GM18505 (cell line): Measurements from ENCODE around the gene RELB.
A peak's percentile ranks its signal among the peaks of the same experiment; 100 is the strongest.
"Not testable (repeated sequence)": the region's sequence is repeated elsewhere in the genome, so short reads cannot be mapped to it uniquely, and the experiment has no call there.

ENCODE experiments used
- ATAC-seq: cut with Tn5 transposase; IDR thresholded peaks from one replicate; pipeline ENCODE4 v1.9.1; 2021; ENCODE audit not compliant: unreplicated experiment
- POLR2A ChIP-seq: IDR thresholded peaks from 4 replicates; pipeline ENCODE4 v1.6.1; 2011; ENCODE audit warnings: borderline replicate concordance; ENCODE audit not compliant: insufficient read depth, insufficient read length; ENCODE audit errors: extremely low read depth

RELB gene

GRCh38 chr19:44998025-44998424 is 3.2 kb upstream of the RELB start:
- ATAC-seq = no peak
- TF ChIP-seq POLR2A = no peak

DNA sequence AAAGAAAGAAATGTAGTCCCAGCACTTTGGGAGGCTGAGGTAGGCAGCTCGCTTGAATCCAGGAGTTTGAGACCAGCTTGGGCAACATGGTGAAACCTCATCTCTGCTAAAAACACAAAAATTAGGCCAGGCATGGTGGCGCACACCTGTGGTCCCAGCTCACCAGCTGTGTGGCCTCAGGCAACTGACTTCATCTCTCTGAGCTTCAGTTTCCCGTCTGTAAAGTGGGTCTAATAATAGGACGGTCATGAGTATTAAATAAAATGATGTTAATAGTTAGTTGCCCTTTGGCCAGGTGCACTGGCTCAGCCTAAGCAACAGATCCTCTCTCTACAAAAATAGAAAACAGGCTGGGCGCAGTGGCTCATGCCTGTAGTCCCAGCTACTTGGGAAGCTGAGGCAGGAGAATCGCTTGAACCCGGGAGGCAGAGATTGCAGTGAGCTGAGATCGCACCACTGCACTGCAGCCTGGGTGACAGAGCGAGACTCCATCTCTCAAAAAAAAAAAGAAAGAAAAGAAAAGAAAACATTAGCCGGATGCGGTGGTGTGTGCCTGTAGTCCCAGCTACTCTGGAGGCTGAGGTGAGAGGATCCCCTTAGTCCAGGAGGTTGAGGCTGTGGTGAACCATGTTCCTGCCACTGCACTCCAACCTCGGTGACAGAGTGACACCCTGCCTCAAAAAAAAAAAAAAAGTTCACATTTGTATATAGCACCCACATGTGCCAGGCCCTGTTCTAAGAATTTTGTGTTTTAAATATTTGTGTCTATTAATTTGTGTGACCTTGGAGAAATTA is 1.9 kb upstream of the RELB start:
- not testable (repeated sequence) for ATAC-seq

- ATAC-seq = not testable (repeated sequence)
Observed at GRCh38 chr19:45000665-45001064, 599 bp upstream of the RELB start.

- no peak for TF ChIP-seq POLR2A
- ATAC-seq = no peak
Observed at GRCh38 chr19:45003485-45003884, 2.2 kb downstream of the RELB start.

GRCh38 chr19:45005787-45006186 is 4.5 kb downstream of the RELB start:
- no peak for TF ChIP-seq POLR2A
- ATAC-seq = no peak

DNA sequence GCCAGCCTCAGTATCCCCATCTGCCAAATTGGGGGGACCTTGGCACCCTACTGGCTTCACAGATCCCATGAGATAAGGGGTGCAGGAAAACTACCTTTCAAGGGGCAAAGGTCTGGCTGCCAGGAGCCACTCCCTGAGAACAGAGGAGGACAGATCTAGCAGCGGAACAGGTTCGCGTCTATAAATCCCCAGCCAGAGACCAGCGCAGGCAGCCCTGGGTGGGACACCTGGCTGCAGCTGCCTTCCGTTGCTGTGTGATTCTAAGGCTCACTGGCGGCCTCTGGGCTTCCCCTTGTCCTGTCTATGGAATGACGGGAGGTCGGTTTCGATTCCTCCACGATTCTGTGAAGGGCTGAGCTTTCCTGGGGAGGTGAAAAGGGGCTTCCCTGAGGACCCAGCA is 7.3 kb downstream of the RELB start:
- TF ChIP-seq POLR2A = no peak
- no peak for ATAC-seq

DNA sequence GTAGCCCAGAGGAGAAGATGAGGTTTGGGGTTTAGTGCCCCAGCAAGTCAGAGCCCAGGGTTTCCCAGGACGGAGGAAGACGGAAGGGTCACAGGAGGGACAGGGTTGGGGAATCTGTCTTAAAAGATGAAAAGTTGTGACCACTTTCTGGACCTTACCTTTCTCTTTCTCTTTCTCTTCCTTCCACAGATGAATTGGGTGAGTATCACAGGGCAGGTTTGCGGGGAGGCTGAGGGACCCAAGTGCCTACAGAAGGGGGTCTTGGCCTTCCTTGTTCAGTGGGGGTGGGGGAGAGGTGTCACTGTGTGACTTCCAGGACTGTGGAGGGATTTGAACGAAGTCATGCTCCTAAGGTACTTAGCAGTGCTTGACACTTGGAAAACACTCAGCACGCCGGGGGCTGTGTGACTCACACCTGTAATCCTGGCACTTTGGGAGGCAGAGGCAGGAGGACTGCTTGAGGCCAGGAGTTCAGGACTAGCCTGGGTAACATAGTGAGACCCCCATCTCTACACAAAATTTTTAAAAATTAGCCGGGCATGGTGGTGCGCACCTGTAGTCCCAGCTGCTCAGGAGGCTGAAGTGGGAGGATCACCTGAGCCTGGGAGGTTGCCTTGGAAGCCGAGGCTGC is 8.5 kb downstream of the RELB start:
- TF ChIP-seq POLR2A = no peak
- no peak for ATAC-seq

GRCh38 chr19:45010306-45010705 is 9.0 kb downstream of the RELB start:
- ATAC-seq = no peak
- TF ChIP-seq POLR2A = no peak

GRCh38 chr19:45011959-45012358 is 10.7 kb downstream of the RELB start:
- ATAC-seq = no peak
- TF ChIP-seq POLR2A = no peak

DNA sequence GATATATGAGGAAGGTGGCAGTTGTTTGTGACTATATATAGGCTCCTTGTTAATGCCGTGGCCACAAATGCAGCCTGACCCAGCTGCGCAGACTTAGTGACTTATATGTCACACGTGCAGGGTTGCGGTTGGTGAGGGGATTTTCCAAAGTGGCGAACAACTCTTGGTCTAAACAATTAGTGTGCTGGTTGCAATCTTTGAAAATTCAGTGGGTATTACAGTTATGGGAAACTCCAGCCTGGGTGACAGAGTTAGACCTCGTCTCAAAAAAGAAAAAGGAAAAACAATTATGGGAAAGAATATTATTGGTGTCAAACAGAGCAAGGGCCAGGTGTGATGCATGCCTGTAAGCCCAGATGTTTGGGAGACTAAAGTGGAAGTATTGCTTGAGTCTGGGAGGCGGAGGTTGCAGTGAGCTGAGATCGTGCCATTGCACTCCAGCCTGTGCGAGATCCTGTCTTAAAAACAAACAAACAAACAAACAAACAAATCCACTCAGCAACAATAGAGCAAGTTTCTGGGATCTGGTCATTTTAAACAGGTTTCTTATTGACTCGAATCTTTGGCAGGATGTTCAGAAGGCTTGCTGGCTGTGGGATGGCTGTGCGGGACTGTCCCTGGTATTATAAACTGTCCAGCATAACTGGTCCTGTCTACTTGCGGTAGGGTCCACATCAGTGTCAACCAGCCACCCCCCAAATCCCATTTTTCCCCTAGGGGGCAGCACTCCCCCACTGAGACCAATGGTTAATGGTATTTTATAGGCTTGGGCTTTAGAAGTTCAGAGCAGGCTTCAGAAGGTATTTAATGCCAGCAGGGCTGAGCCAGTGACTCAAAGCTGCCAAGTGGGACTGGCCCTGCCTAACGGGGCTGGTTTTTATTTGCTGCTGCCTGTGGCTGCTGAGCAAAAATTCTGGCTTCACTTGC is 15.4 kb downstream of the RELB start:
- ATAC-seq = peak; percentile 71
- TF ChIP-seq POLR2A = peak; percentile 20

GRCh38 chr19:45019187-45019586 is 17.9 kb downstream of the RELB start:
- no peak for ATAC-seq
- TF ChIP-seq POLR2A = no peak

GRCh38 chr19:45020071-45020470 is 18.8 kb downstream of the RELB start:
- no peak for ATAC-seq
- no peak for TF ChIP-seq POLR2A

- no peak for TF ChIP-seq POLR2A
- no peak for ATAC-seq
Observed at GRCh38 chr19:45021971-45022370, 20.7 kb downstream of the RELB start.

DNA sequence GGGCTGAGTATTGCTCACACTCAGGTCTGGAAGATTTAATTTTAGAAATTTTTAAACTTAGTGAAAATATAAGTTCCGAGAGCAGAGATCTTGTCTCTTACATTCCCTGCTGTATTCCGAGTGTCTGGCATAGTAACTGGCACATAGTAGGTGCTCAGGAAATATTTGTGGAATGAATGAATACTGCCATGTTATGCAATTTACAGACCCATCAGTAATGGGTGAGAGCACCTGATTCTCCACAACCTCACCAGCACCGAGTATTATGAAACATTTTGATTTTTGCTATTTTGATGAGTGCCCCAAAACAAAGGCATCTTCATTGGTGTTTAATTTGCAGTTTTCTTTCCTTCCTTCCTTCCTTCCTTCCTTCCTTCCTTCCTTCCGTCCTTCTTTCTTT is 21.8 kb downstream of the RELB start:
- no peak for ATAC-seq
- TF ChIP-seq POLR2A = no peak
